ENCODE results near the gene DNM1. TPM values are rescaled to one million over a fixed set of nuclear protein-coding genes. Genes with fewer than 3 reads are reported as not detected.
A peak's percentile ranks its signal among the peaks of the same experiment; 100 is the strongest.

DNM1 gene
- total RNA-seq, 1 donor from 2014 or later = 87.0 TPM

DNA sequence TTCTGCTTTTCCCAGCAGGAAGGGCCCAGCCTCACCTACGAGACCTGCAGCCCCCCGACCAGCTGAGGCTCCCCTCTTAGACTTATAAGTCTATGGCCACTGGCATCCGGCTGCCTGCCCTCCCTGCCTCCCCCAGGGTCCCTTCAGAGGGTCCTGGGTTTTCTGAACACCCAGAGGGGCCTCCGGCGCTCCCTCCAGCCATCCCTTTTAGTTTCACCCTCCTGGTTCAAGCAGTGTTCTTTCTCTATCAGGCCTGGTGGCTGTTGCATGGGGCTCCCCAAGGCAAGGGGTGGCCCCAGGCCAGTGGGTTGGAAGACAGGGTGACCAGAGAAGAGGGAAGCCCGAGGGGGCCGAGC, 50.8 kb downstream of the DNM1 start:
- H3K4me1 Mint-ChIP-seq (ENCODE audit: low read depth) = peaks cover 10% of the 10 kb centered on the region
- DNase-seq (ENCODE audit: low spot score) = no peak
- peaks cover 15% of the 10 kb centered on the region for H3K36me3 Mint-ChIP-seq (ENCODE audit: low read depth)
- no peaks in the 10 kb centered on the region for H3K27me3 Mint-ChIP-seq (ENCODE audit: low read depth)
- H3K4me3 Mint-ChIP-seq (ENCODE audit: unreplicated experiment) = no peak overlapping the region
- H3K27ac Mint-ChIP-seq (ENCODE audit: unreplicated experiment) = peak overlapping the region; percentile 63
- H3K9me3 Mint-ChIP-seq (ENCODE audit: low read depth) = no peaks in the 10 kb centered on the region
- TF ChIP-seq, protein P1, sequence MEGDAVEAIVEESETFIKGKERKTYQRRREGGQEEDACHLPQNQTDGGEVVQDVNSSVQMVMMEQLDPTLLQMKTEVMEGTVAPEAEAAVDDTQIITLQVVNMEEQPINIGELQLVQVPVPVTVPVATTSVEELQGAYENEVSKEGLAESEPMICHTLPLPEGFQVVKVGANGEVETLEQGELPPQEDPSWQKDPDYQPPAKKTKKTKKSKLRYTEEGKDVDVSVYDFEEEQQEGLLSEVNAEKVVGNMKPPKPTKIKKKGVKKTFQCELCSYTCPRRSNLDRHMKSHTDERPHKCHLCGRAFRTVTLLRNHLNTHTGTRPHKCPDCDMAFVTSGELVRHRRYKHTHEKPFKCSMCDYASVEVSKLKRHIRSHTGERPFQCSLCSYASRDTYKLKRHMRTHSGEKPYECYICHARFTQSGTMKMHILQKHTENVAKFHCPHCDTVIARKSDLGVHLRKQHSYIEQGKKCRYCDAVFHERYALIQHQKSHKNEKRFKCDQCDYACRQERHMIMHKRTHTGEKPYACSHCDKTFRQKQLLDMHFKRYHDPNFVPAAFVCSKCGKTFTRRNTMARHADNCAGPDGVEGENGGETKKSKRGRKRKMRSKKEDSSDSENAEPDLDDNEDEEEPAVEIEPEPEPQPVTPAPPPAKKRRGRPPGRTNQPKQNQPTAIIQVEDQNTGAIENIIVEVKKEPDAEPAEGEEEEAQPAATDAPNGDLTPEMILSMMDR (IDR thresholded peaks at IDR 0.05) = no peak

DNA sequence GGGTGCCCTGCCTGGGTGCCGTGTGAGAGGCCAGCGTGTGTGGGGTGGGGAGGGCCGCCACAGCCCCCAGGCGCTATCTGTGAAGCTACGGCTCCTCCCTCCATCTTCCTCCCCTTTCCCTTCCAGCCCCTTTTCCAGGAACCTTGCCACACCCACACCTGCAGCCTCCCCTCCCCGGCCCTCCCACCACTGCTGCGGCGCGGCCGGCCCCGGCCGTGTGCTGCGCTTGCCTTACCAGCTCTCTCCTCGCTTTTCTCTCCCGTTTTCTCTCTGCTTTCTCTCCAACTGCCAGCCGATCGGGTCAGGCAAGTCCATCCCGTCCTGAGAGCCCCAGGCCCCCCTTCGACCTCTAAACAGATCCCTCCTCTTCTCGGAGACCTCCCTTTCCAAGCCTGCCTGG, 51.2 kb downstream of the DNM1 start:
- no peaks in the 10 kb centered on the region for H3K9me3 Mint-ChIP-seq (ENCODE audit: low read depth)
- DNase-seq (ENCODE audit: low spot score) = no peak
- H3K27me3 Mint-ChIP-seq (ENCODE audit: low read depth) = no peaks in the 10 kb centered on the region
- H3K4me3 Mint-ChIP-seq (ENCODE audit: unreplicated experiment) = no peak overlapping the region
- H3K4me1 Mint-ChIP-seq (ENCODE audit: low read depth) = peaks cover 10% of the 10 kb centered on the region
- no peak overlapping the region for H3K27ac Mint-ChIP-seq (ENCODE audit: unreplicated experiment)
- TF ChIP-seq, protein P1 (IDR thresholded peaks at IDR 0.05) = no peak
- peaks cover 18% of the 10 kb centered on the region for H3K36me3 Mint-ChIP-seq (ENCODE audit: low read depth)

DNA sequence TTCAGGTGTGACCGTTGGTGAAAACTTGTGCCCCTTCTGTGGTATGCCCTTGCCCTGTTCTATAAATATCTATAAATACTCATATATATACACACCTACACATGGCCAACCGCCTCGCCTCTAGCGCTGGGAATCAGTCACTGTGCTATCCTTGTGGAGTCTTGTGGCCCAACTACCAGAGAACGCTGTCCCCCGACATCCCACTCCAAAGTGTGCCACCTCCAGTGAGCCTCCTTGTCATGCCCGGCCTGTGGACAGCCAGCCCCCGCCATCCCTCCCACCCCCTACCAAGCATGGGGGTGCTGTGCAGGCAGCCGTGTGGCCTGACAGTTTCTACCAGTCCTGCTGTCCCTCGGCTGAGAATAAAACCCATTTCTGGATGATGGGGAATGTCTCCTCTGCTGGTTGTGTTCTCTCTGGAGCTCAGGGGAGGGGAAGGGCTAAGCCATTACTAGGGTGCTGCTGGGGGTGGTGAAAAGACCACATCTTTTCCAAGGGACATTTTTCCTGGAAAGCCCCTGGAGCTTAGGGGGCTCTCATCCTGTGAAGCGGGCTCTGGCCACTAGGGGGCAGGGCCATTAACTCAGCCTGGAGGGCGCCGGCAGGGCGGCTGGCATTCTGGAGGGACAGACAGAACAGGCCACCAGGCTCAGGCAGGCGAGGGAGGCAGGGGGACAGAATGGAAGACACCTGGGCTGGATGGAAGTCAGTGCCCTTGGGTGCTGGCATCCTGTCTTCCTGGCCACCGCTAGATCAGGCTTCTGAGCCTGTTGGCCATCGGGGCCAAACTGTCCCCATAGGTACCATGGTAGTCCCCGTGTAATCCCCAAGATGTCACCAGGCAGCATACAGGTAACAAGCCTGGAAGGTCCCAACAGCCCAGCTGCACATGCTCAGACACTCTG, 51.9 kb downstream of the DNM1 start:
- Mint-ChIP-seq H3K4me1 (ENCODE audit: low read depth) (peaks cover 10% of the 10 kb centered on the region), H3K27ac (ENCODE audit: unreplicated experiment) (peak overlapping the region; percentile 54), H3K4me3 (ENCODE audit: unreplicated experiment) (no peak overlapping the region), H3K36me3 (ENCODE audit: low read depth) (peaks cover 21% of the 10 kb centered on the region), H3K27me3 (ENCODE audit: low read depth) (no peaks in the 10 kb centered on the region), H3K9me3 (ENCODE audit: low read depth) (no peaks in the 10 kb centered on the region)
- TF ChIP-seq, protein P1 (IDR thresholded peaks at IDR 0.05) = peak; percentile 89
- no peak for DNase-seq (ENCODE audit: low spot score)

DNA sequence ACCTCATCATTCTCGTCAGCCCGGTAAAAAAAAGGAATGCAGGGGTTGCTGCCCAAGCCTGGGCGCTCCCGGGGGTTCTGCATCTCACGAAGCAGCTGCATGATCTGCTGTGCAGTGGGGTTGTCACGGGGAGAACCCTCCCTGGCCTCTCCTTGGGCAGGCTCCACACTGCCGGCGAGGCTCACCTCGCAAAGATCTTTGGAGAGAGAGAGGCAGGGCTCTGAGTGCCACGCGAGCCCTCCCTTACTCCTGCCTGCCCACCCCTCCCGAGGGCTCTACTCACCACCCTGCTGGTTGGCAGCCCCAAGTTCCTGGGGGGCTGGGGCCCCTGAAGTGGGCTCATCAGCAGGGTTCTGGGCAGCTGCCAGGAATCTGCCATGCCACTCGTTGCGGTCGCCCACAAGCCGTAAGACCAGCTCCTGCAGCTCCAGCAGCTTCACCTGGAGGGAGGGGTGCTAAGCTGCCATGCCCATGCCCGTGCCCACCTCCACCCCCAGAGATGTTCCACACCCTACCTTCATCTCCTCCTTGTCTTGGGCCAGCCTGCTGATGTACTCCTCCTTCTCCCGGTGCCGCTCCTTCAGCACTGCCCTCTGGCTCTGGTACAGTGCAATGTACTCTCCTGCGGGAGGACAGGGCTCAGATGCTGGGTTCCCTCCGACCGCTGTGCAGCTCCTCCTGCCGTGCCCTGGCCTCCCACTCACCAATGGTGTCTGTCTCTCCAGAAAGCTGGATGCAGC, 54.1 kb downstream of the DNM1 start:
- TF ChIP-seq, protein P1 (IDR thresholded peaks at IDR 0.05) = no peak
- peaks cover 7% of the 10 kb centered on the region for H3K4me1 Mint-ChIP-seq (ENCODE audit: low read depth)
- H3K27ac Mint-ChIP-seq (ENCODE audit: unreplicated experiment) = no peak overlapping the region
- peaks cover 31% of the 10 kb centered on the region for H3K36me3 Mint-ChIP-seq (ENCODE audit: low read depth)
- no peak for DNase-seq (ENCODE audit: low spot score)
- no peak overlapping the region for H3K4me3 Mint-ChIP-seq (ENCODE audit: unreplicated experiment)
- no peaks in the 10 kb centered on the region for H3K27me3 Mint-ChIP-seq (ENCODE audit: low read depth)
- no peaks in the 10 kb centered on the region for H3K9me3 Mint-ChIP-seq (ENCODE audit: low read depth)

GRCh38 chr9:128257907-128258306, 54.7 kb downstream of the DNM1 start:
- Mint-ChIP-seq H3K27ac (ENCODE audit: unreplicated experiment) (peak overlapping the region; percentile 51), H3K9me3 (ENCODE audit: low read depth) (no peaks in the 10 kb centered on the region), H3K4me3 (ENCODE audit: unreplicated experiment) (no peak overlapping the region), H3K27me3 (ENCODE audit: low read depth) (no peaks in the 10 kb centered on the region), H3K36me3 (ENCODE audit: low read depth) (peaks cover 35% of the 10 kb centered on the region), H3K4me1 (ENCODE audit: low read depth) (peaks cover 7% of the 10 kb centered on the region)
- DNase-seq (ENCODE audit: low spot score) = no peak
- TF ChIP-seq, protein P1 (IDR thresholded peaks at IDR 0.05) = no peak

Data from chondrocyte (in vitro differentiated cells).